Hepatocyte (in vitro differentiated cells): ENCODE data around the gene NXPE3. TPM values are rescaled to one million over a fixed set of nuclear protein-coding genes. Genes with fewer than 3 reads are reported as not detected.
A peak's percentile ranks its signal among the peaks of the same experiment; 100 is the strongest.

Experiments
- DNase-seq: peaks from one replicate; pipeline ENCODE4 v3.0.0-alpha.2; 2016; ENCODE audit warnings: low spot score
- H2AFZ ChIP-seq: fragments of 200-600 bp; sonication (generic); 2 replicates; pipeline ENCODE4 v1.6.0; 2016; ENCODE audit warnings: antibody characterized with exemption, mild to moderate bottlenecking
- H3K27ac ChIP-seq: fragments of 200-600 bp; sonication (generic); 2 replicates; pipeline ENCODE4 v1.5.1; 2016; ENCODE audit warnings: mild to moderate bottlenecking
- H3K27me3 ChIP-seq: fragments of 200-600 bp; sonication (generic); 2 replicates; pipeline ENCODE4 v1.6.1; 2016
- H3K36me3 ChIP-seq: fragments of 200-600 bp; sonication (generic); replicated peaks from 2 replicates; pipeline ENCODE4 v1.5.1; 2016; ENCODE audit warnings: low read depth; ENCODE audit not compliant: insufficient read depth
- H3K4me1 ChIP-seq: fragments of 200-600 bp; sonication (generic); 2 replicates; pipeline ENCODE4 v1.5.1; 2016; ENCODE audit warnings: mild to moderate bottlenecking, moderate library complexity; ENCODE audit not compliant: insufficient read depth
- H3K4me2 ChIP-seq: fragments of 200-600 bp; sonication (generic); 2 replicates; pipeline ENCODE4 v1.6.0; 2016
- H3K4me3 ChIP-seq: fragments of 200-600 bp; sonication (generic); 2 replicates; pipeline ENCODE4 v1.5.1; 2016; ENCODE audit warnings: mild to moderate bottlenecking
- H3K79me2 ChIP-seq: fragments of 200-600 bp; sonication (generic); 2 replicates; pipeline ENCODE4 v1.6.0; 2017; ENCODE audit warnings: mild to moderate bottlenecking
- H3K9me2 ChIP-seq: fragments of 200-600 bp; sonication (generic); replicated peaks from 2 replicates; pipeline ENCODE4 v1.6.0; 2017; ENCODE audit warnings: mild to moderate bottlenecking; ENCODE audit not compliant: insufficient read depth
- H3K9me3 ChIP-seq: fragments of 200-600 bp; sonication (generic); 2 replicates; pipeline ENCODE4 v1.5.1; 2016; ENCODE audit warnings: low read depth, mild to moderate bottlenecking
- H4K20me1 ChIP-seq: fragments of 200-600 bp; sonication (generic); 2 replicates; pipeline ENCODE4 v1.6.0; 2016; ENCODE audit warnings: mild to moderate bottlenecking; ENCODE audit not compliant: insufficient read depth, poor library complexity, severe bottlenecking
- EZH2 ChIP-seq: fragments of 200-600 bp; sonication (generic); IDR thresholded peaks from 2 replicates; pipeline ENCODE4 v1.6.1; 2016; ENCODE audit warnings: antibody characterized with exemption, mild to moderate bottlenecking, borderline replicate concordance
- EZH2phosphoT487 ChIP-seq: fragments of 200-600 bp; sonication (generic); IDR thresholded peaks from one replicate; pipeline ENCODE4 v1.6.1; 2018; ENCODE audit warnings: antibody characterized with exemption, mild to moderate bottlenecking, low read depth, moderate library complexity; ENCODE audit not compliant: unreplicated experiment, severe bottlenecking
- whole genome bisulfite sequencing: methylation state at CpG from one replicate; pipeline ENCODE4 v1.1.6; 2016; ENCODE audit warnings: low lambda C conversion rate; ENCODE audit errors: missing lambda C conversion rate; 5-methylcytosine and 5-hydroxymethylcytosine counted together
- polyA plus RNA-seq: library from polyadenylated mRNA; unstranded; fragments of >200 nt; fragmentation: Nextera tagmentation; extraction: Ambion mirVana; gene quantifications from 2 replicates; pipeline ENCODE4 v1.2.1, GENCODE V29; 2016
- total RNA-seq: library from RNA; depleted of rRNA; stranded (reverse); fragments of >200 nt; gene quantifications from 2 replicates; pipeline ENCODE4 v1.2.3, GENCODE V29; 2014
- TF ChIP-seq, protein P1 (sequence below): fragments of 200-600 bp; sonication (generic); IDR thresholded peaks from 2 replicates; pipeline ENCODE4 v1.5.1; 2016; ENCODE audit warnings: antibody characterized with exemption, mild to moderate bottlenecking; ENCODE audit not compliant: poor library complexity

NXPE3 gene
- total and polyA plus RNA-seq, 2 experiments from 2014 or later: 5.9 TPM

DNA sequence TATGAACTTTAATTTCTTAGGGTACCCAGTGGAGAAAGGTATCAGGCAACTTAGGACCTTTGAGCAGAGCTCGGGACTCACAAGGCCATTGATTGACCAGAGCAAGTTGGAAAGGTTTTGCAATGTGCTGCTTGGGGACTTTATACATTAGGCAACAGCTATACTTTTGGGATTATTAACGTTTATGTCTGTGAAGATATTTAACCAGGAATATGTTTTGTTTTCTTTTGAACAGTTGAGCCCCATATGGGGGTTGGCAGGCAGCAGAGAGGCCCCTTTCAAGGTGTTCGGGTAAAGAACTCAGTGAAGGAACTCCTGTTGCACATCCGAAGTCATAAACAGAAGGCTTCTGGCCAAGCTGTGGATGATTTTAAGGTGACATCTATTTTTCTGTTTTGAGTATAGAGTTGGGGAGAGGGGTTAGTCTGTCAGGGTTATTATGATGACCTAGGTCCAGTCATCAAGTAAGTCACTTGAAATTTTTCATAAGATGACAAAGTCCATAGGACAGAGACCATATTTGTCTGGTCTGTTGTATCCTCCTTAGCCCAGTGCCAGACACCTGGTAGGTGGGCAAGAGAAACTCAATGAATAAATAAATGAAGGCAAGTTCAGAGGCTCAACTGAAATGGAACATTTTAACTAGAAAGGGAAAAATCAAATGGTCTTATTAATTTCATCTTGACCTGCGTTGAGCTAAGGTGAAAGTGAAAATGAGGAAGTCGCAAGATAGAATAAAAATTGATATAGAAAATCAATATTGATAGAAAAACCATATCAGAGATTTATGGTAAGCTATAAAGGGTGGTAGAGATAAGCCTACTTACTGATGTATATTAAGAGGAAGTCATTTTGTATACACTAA lies 73.1 kb downstream of the NXPE3 start:
- Histone ChIP-seq H3K27ac (peak overlapping the region; percentile 99), H3K9me3 (no peaks in the 10 kb centered on the region), H3K27me3 (no peaks in the 10 kb centered on the region), H3K9me2 (no peaks in the 10 kb centered on the region), H2AFZ (no peak overlapping the region), H3K4me3 (peak overlapping the region; percentile 51), H3K4me1 (peaks cover 20% of the 10 kb centered on the region), H3K36me3 (peaks cover 9% of the 10 kb centered on the region), H3K4me2 (peak overlapping the region; percentile 74), H4K20me1 (peaks cover 49% of the 10 kb centered on the region), H3K79me2 (peaks cover 64% of the 10 kb centered on the region)
- DNase-seq: no peak
- WGBS: 51% methylated on average over 6 of the region's 6 CpGs
- TF ChIP-seq EZH2: no peak

DNA sequence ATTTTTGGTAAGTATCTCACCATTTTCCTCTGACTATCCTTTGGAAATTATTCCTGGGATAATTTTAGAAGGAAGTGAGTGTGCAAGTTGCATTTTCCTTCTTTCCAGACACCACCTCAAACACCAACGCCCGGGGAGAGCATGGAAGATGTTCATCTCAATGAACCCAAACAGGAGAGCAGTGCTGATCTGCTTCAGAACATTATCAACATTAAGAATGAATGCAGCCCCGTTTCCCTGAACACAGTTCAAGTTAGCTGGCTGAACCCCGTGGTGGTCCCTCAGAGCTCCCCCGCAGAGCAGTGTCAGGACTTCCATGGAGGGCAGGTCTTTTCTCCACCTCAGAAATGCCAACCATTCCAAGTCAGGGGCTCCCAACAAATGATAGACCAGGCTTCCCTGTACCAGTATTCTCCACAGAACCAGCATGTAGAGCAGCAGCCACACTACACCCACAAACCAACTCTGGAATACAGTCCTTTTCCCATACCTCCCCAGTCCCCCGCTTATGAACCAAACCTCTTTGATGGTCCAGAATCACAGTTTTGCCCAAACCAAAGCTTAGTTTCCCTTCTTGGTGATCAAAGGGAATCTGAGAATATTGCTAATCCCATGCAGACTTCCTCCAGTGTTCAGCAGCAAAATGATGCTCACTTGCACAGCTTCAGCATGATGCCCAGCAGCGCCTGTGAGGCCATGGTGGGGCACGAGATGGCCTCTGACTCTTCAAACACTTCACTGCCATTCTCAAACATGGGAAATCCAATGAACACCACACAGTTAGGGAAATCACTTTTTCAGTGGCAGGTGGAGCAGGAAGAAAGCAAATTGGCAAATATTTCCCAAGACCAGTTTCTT lies 74.2 kb downstream of the NXPE3 start:
- H3K27me3 ChIP-seq: no peaks in the 10 kb centered on the region
- peaks cover 12% of the 10 kb centered on the region for H3K4me1 ChIP-seq
- no peak for TF ChIP-seq EZH2
- TF ChIP-seq, protein P1, sequence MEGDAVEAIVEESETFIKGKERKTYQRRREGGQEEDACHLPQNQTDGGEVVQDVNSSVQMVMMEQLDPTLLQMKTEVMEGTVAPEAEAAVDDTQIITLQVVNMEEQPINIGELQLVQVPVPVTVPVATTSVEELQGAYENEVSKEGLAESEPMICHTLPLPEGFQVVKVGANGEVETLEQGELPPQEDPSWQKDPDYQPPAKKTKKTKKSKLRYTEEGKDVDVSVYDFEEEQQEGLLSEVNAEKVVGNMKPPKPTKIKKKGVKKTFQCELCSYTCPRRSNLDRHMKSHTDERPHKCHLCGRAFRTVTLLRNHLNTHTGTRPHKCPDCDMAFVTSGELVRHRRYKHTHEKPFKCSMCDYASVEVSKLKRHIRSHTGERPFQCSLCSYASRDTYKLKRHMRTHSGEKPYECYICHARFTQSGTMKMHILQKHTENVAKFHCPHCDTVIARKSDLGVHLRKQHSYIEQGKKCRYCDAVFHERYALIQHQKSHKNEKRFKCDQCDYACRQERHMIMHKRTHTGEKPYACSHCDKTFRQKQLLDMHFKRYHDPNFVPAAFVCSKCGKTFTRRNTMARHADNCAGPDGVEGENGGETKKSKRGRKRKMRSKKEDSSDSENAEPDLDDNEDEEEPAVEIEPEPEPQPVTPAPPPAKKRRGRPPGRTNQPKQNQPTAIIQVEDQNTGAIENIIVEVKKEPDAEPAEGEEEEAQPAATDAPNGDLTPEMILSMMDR: no peak
- no peak for TF ChIP-seq EZH2phosphoT487
- no peaks in the 10 kb centered on the region for H3K9me2 ChIP-seq
- H3K4me2 ChIP-seq: peak overlapping the region; percentile 74
- H3K27ac ChIP-seq: peak overlapping the region; percentile 99
- peak overlapping the region; percentile 51 for H3K4me3 ChIP-seq
- no peak overlapping the region for H2AFZ ChIP-seq
- 83% methylated on average over 8 of the region's 8 CpGs for WGBS
- H3K36me3 ChIP-seq: peaks cover 9% of the 10 kb centered on the region
- no peak for DNase-seq
- H3K9me3 ChIP-seq: no peaks in the 10 kb centered on the region
- H3K79me2 ChIP-seq: peaks cover 67% of the 10 kb centered on the region
- H4K20me1 ChIP-seq: peaks cover 51% of the 10 kb centered on the region

DNA sequence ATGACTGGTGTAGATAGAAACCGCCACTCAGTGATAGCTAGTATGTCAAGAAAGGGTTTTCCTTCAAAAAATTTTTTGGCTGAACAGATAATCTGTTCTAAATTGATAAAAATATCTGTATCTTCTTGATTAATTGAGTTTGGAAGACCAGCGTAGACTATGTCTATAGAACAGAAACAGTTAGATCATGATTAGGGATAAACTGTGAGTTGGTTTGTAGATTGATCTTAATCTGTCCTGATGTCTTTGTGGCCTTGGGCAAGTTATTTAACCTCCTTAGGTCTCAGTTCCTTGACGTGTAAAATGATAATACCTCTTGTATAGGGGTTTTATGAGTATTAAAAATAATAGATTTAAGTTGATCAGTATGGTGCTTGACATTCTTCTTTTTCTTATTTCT lies 75.0 kb downstream of the NXPE3 start:
- Histone ChIP-seq H4K20me1 (peaks cover 57% of the 10 kb centered on the region), H3K9me3 (no peaks in the 10 kb centered on the region), H3K4me2 (peak overlapping the region; percentile 74), H3K27ac (peak overlapping the region; percentile 99), H3K27me3 (no peaks in the 10 kb centered on the region), H3K36me3 (peaks cover 9% of the 10 kb centered on the region), H3K4me3 (no peak overlapping the region), H3K79me2 (peaks cover 67% of the 10 kb centered on the region), H2AFZ (no peak overlapping the region), H3K4me1 (peaks cover 12% of the 10 kb centered on the region), H3K9me2 (no peaks in the 10 kb centered on the region)
- TF ChIP-seq, protein P1: no peak
- TF ChIP-seq EZH2phosphoT487 (no peak), EZH2 (no peak)
- no peak for DNase-seq
- WGBS: 80% methylated on average over 3 of the region's 3 CpGs
